Subcutaneous abdominal adipose tissue (tissue), 5 donors: ENCODE data around the gene PEPD.

Experiments
- H3K27ac ChIP-seq: one replicate; pipeline ENCODE4 v1.7.0; 2013; ENCODE audit warnings: low read depth, mild to moderate bottlenecking, inconsistent platforms, low read length, moderate library complexity
- H3K27me3 ChIP-seq, 5 donors: one replicate each; pipeline ENCODE4 v1.7.0; 2013; ENCODE audit warnings: low read length in 5 of 5, inconsistent platforms in 1 of 5; ENCODE audit not compliant: control insufficient read depth in 5 of 5, insufficient read depth in 4 of 5
- H3K36me3 ChIP-seq, 5 donors: one replicate each; pipeline ENCODE4 v1.7.0; 2013; ENCODE audit warnings: low read length in 5 of 5; ENCODE audit not compliant: control insufficient read depth in 5 of 5, insufficient read depth in 5 of 5
- H3K4me1 ChIP-seq, 5 donors: one replicate each; pipeline ENCODE4 v1.7.0; 2013; ENCODE audit warnings: low read length in 5 of 5, mild to moderate bottlenecking in 3 of 5, moderate library complexity in 1 of 5; ENCODE audit not compliant: control insufficient read depth in 5 of 5, insufficient read depth in 5 of 5
- H3K4me3 ChIP-seq, 5 donors: one replicate each; pipeline ENCODE4 v1.7.0; 2013; ENCODE audit warnings: low read length in 5 of 5, low read depth in 1 of 5
- H3K9ac ChIP-seq, 5 donors: one replicate each; pipeline ENCODE4 v1.7.0; 2013; ENCODE audit warnings: low read length in 5 of 5, mild to moderate bottlenecking in 4 of 5, moderate library complexity in 3 of 5
- H3K9me3 ChIP-seq, 5 donors: one replicate each; pipeline ENCODE4 v1.7.0; 2013; ENCODE audit warnings: low read length in 5 of 5; ENCODE audit not compliant: control insufficient read depth in 5 of 5
- donor health status: healthy.
- donor health status: healthy.
- donor health status: healthy.
- donor health status: healthy.
- donor health status: healthy.

The PEPD gene

DNA sequence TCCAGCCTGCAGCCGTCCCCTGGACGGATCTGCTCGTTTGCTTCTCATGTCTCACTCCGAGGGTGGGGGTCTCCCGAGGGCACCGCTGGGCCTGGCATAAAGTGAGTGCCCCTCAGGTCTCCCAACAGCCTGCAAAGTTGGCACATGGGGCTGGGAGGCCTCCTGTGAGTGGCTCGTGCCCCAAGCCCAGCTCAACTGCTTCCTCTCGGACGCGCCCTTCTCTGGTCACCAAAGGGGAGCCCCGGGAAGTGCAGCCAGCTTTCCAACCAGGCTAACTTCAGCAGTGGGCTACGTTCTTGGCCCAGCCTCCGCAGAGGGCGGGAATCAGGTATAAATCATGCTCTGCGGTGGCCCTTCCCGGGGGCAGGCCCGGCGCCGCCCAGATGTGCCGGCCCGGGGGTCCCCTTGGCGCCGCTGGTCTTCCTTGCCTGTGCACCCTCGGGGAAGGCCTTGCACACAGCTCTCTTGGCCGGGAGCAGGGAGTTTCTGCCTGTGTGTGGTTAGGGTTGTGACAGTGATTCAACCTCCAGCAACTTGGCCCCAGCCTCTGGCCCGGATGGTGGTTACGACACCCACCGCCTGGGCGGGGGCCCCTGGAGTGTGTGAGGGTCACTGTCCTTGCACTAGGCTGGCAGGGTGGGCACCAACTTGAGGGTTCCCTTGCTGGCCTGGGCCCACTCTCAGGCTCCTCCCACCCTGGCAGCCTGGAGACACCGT, 127.4 kb downstream of the PEPD start:
- H3K9ac ChIP-seq: peak overlapping the region in 1 of 5 donors; percentile 51
- H3K36me3 ChIP-seq: peaks cover 0 to 7% (median 0%) of the 10 kb centered on the region in 5 donors
- H3K4me3 ChIP-seq: peak overlapping the region in 1 of 5 donors; percentile 38
- peak overlapping the region; percentile 63 for H3K27ac ChIP-seq
- no peaks in the 10 kb centered on the region for H3K27me3 ChIP-seq
- H3K9me3 ChIP-seq: no peaks in the 10 kb centered on the region
- peaks cover 25 to 90% (median 87%) of the 10 kb centered on the region in 5 donors for H3K4me1 ChIP-seq

DNA sequence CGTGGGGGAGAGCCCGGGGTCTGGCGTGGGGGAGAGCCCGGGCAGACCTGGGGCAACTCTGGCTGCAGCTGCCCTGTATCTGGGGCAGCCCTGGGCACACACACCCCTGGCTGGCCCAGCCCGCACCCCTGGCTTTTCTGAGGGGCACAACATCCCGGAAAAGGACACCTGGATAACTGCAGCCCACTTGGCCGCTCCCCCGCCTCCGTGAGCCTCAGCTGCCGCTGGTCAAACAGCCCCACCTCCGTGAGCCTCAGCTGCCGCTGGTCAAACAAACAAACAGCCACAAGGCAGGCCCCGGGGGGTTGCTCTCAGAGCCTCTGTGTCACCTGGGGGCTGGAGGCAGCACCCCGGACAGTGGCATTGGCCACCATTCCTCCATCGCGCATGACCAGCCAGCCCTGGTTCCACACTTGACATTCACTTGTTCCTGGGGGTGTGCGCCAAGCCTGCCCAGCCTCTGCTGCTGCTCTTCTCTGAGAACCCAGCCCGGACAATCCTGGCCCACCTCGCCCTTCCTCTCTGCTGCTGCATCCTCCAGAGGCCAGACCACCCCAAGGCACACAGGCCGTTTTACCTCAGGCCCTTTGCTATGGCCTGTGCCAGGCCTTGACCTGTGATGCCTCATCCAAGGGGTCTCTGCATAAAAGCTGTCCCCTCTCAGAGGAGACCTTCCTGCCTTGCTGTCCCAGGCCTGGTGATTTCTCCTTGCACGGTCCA, 128.1 kb downstream of the PEPD start:
- Histone ChIP-seq H3K4me1 (peaks cover 28 to 98% (median 95%) of the 10 kb centered on the region in 5 donors), H3K27ac (peak overlapping the region; percentile 63), H3K9ac (peak overlapping the region in 1 of 5 donors; percentile 51)

DNA sequence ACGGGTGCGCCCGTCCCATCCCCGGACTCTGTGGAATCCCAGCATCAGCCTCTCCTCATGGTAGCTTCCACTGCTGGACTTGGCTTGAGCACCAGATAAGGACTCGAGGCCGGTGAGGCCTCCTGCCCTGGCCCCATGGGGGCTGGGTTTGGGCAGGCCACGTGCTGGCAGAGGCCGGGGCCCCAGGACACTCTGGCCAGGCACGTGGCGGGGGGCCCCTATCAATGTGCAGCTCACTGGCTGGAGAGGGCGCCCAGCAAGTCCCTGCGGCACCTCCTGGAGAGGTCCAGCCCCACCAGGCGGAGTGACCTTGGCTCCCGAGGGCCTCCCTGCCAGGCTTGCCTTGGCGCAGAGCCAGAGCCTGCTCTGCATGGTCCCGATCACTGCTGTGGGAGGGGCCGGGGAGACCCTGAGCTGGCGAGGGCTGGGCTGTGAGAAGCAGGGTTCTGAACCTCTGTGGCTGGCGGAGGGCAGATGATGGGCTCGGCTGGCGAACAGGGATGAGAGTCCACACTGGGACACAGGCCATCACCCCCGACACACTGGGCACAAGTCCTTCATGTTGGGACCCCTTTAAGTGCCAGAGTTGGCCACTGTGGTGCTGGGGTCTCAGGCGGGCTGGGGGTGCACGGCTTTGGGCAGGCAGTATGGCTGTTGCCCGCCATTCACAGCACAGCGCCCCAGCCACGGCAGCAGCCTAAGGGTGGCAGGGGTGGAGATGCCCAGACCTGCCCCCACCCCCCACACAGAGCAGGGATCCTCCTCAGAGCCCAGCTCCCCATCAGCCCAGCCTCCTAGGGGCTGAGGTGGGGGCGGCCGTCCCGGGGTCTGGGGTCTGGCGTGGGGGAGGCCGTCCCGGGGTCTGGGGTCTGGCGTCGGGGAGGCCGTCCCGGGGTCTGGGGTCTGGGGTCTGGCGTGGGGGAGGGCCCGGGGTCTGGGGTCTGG, 129.0 kb downstream of the PEPD start:
- Histone ChIP-seq H3K36me3 (peaks cover 0 to 11% (median under 1%) of the 10 kb centered on the region in 5 donors), H3K9ac (no peak overlapping the region), H3K27me3 (no peaks in the 10 kb centered on the region), H3K27ac (peak overlapping the region; percentile 63), H3K4me1 (peaks cover 33 to 98% (median 97%) of the 10 kb centered on the region in 5 donors), H3K4me3 (no peak overlapping the region), H3K9me3 (no peaks in the 10 kb centered on the region)

More for the DNA sequence above, 128.1 kb downstream of the PEPD start:
- peak overlapping the region in 1 of 5 donors; percentile 38 for H3K4me3 ChIP-seq
- no peaks in the 10 kb centered on the region for H3K9me3 ChIP-seq
- peaks cover 0 to 7% (median 0%) of the 10 kb centered on the region in 5 donors for H3K36me3 ChIP-seq
- no peaks in the 10 kb centered on the region for H3K27me3 ChIP-seq

DNA sequence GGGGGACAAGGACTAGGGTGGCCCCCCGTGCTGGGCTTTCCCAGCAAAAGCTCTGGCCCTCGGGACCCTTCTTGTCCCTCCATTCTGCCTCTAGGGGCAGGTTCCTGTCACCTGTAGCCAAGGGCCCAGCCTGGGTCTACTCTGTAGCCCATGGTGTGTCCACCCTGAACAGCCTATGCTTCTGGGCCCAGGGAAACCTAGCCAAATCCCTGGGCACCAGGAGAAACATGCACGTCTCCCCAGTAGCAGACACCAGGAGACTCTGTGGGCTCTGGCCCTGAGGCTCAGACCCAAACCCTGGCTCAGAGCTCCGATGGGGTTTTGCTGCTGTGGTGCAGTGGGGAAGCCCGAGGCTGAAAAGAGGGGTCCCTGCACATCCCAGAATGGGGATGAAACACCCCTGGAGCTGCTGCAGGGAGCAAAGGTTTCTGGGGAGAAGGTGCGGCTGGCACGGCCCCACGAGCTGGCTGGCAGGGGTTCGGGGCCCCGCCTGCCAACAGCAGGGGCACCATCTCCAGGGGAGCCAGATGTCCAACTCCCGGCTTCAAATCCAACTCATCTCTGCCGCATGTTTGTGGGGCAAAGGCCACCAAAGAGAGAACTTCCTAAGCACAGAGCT, 129.9 kb downstream of the PEPD start:
- Histone ChIP-seq H3K9me3 (no peaks in the 10 kb centered on the region), H3K9ac (peak overlapping the region in 2 of 5 donors; percentile 52 to 53), H3K36me3 (peaks cover 0 to 20% (median 6%) of the 10 kb centered on the region in 5 donors), H3K27me3 (no peaks in the 10 kb centered on the region), H3K4me1 (peaks cover 30 to 98% (median 91%) of the 10 kb centered on the region in 5 donors), H3K27ac (peak overlapping the region; percentile 63), H3K4me3 (peak overlapping the region in 1 of 5 donors; percentile 48)

DNA sequence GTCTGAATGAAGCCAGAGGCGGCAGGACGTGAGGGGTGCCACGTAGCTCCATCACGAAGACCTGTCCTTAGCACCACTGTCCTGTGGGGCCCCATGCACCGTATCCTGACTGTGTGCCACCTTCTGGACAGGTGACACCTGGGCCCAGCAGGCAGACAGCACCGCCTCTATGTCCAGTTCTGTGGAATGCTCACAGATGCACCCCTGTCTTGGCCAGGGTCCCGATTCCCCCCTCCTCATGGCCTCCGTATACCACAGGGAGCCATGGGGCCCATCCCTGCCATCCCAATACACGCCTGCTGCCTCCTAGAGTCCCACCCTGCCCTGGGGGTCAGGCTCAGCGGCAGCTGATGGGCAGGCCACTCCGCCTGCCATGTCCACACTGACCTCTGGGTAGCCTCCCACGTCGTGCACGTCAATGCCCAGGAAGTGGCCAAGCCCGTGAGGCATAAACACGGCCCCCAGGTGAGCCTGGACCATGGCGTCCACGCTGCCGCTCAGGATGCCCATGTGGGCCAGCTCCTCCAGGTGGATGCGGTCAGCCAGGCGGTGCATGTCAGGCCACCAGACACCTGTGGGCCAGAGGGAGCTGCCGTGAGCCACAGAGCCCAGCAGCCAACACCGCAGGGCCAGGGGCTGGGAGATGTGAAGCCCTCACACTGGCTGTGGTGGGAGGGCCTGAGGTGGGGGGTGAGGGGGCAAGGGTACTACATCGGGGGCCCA, 130.5 kb downstream of the PEPD start:
- Histone ChIP-seq H3K27ac (peak overlapping the region; percentile 88), H3K36me3 (peaks cover 0 to 27% (median 11%) of the 10 kb centered on the region in 5 donors), H3K9me3 (no peaks in the 10 kb centered on the region), H3K4me1 (peaks cover 30 to 98% (median 91%) of the 10 kb centered on the region in 5 donors), H3K4me3 (peak overlapping the region in 3 of 5 donors; percentile 49 to 55 (median 50)), H3K27me3 (no peaks in the 10 kb centered on the region), H3K9ac (peak overlapping the region in 2 of 5 donors; percentile 53 to 67)

DNA sequence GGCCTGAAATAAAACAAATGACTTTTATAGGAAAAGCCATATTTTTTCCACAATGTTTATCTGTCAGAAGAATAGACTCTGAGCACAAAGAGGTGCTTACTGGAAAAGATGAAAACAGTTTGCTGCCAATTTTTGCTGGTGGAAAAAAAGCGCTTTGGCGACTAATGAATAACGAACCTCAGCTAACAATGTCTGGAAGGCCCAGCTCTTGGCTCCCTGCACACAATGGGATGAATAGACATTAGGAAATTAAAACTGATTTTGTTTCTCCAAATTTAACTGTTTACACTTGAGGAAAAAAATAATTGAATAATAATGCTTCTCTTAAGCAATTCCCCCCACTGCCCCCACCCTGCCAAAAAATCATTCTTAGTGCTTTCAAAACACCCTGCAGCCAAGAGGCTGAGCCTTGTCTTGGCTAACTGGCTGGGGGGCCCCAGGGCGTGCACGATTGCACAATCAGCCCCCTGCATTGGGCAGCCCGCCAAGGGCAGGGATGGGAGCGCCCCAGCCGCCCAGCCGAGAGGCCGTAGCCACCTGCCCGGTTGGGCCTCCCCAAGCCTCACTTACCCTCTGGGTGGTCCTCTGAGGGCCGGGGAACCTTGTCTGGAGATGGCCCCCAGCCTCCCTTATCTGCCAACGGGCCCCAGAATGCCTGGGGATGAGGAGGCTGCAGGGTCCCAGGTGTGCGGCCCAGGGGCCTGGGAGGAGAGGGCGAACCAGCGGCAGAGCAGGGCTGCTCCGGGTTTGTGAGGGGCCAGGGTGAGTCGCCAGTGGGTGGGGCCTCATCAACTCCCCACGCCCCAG, 131.3 kb downstream of the PEPD start:
- Histone ChIP-seq H3K4me1 (peaks cover 24 to 91% (median 84%) of the 10 kb centered on the region in 5 donors), H3K27me3 (no peaks in the 10 kb centered on the region), H3K36me3 (peaks cover 0 to 30% (median 14%) of the 10 kb centered on the region in 5 donors), H3K27ac (peak overlapping the region; percentile 88), H3K4me3 (peak overlapping the region; percentile 40 to 61 (median 53)), H3K9ac (peak overlapping the region in 1 of 5 donors; percentile 67), H3K9me3 (no peaks in the 10 kb centered on the region)

DNA sequence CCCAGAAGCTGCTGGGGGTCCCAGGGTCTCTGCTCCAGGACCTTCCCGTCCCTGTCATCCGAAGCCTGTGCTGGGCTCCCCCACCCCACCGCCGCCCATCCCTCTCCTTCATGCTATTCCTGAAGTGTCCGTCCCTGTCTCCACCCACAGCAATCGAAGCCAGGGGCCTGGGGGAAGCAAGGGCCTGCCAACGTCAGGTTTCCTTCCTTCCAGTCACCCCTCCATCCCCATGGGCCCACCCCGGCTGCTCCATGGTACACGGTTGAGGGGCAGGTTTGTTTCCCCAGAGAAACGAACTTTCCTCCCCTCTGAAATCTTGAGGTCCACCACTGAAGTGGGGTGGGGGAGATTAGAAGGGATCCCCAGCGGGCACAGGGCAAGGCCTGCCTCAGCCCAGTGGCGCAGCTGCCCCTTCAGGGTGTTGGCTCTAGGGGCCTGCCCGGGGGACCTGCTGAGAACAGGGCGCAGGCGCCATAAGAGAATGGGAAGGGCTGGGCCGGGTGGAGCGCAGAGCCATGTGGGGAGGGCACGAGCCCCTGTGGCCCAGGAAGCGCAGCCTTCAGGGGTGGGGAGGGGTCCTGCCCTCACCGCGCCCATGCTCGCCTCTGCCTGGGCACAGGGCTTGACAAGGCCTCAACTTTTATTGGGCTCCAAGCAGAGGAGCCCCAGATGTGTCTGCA, 132.0 kb downstream of the PEPD start:
- Histone ChIP-seq H3K27ac (peak overlapping the region; percentile 88), H3K9ac (peak overlapping the region in 4 of 5 donors; percentile 23 to 67 (median 62)), H3K27me3 (no peaks in the 10 kb centered on the region), H3K4me1 (peaks cover 20 to 83% (median 80%) of the 10 kb centered on the region in 5 donors), H3K4me3 (peak overlapping the region; percentile 50 to 62 (median 55)), H3K36me3 (peaks cover 0 to 30% (median 14%) of the 10 kb centered on the region in 5 donors), H3K9me3 (no peaks in the 10 kb centered on the region)
